ENCODE data around the gene GNG12. TPM values are rescaled to one million over a fixed set of nuclear protein-coding genes. Genes with fewer than 3 reads are reported as not detected.

GNG12 gene
- total RNA-seq, 4 donors from 2014 or later: 17.9 to 24.5 (median 22.1) TPM

DNA sequence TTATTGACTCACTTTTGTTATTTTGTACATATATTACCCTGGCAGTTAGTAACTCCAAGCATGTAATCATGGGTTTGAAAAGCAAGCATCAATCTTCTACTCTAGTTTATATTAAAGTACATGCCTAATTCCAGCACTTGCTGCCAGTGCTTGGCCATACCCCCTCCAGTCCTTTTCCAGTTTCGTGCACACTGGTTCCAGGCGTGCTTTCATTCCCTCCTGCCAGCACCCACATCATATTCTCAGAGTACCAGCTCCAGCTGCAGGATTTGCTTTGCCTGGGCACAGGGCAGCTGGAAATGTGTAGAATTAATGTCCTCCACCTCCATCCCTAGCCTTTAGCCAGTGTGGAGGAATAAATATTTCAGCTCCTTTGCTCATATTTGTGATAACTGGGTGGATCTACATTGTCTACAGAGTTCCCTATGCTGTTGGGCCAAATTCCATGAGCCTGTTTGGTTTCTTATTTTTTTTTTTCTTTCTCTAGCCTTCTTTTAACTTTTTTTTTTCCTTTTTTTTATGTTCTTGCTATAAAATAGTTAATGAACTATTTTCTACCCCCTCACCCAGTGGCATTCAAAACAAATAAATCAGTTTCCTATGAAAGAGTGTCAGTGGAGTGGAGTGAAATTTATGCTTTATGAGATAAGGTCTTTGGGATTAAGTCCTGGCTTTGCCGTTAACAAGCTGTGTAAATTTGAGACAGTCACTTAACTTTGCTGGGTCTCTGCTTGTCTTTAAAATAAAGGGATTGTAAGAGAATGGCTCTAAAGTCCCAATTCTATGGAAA is 2.6 kb upstream of the GNG12 start:
- in situ Hi-C loops (cut with MboI; ENCODE audit: low sequenced_read_pairs in 4 of 4) (no loop called here), intact Hi-C loops (cut with DNase I; ENCODE audit: low total_unique reads) (loop anchor here (10.0 kb wide), 1 partner anchor 301 kb away; no protein-coding TSS in a partner anchor)
- no peak overlapping the region for H3K27ac ChIP-seq
- no peak overlapping the region for H3K4me3 ChIP-seq
- no peaks in the 10 kb centered on the region for H3K9me3 ChIP-seq
- DNase-seq (no peak), ATAC-seq (no peak)
- no peaks in the 10 kb centered on the region for H3K27me3 ChIP-seq
- H3K36me3 ChIP-seq: no peaks in the 10 kb centered on the region
- TF ChIP-seq POLR2A (IDR thresholded peaks at IDR 0.05): no peak
- TF ChIP-seq, protein P1, sequence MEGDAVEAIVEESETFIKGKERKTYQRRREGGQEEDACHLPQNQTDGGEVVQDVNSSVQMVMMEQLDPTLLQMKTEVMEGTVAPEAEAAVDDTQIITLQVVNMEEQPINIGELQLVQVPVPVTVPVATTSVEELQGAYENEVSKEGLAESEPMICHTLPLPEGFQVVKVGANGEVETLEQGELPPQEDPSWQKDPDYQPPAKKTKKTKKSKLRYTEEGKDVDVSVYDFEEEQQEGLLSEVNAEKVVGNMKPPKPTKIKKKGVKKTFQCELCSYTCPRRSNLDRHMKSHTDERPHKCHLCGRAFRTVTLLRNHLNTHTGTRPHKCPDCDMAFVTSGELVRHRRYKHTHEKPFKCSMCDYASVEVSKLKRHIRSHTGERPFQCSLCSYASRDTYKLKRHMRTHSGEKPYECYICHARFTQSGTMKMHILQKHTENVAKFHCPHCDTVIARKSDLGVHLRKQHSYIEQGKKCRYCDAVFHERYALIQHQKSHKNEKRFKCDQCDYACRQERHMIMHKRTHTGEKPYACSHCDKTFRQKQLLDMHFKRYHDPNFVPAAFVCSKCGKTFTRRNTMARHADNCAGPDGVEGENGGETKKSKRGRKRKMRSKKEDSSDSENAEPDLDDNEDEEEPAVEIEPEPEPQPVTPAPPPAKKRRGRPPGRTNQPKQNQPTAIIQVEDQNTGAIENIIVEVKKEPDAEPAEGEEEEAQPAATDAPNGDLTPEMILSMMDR (IDR thresholded peaks at IDR 0.05 in 4 of 5, conservative IDR thresholded peaks at IDR 0.05 in 1 of 5): no peak
- peaks cover 14 to 20% of the 10 kb centered on the region in 2 donors for H3K4me1 ChIP-seq

DNA sequence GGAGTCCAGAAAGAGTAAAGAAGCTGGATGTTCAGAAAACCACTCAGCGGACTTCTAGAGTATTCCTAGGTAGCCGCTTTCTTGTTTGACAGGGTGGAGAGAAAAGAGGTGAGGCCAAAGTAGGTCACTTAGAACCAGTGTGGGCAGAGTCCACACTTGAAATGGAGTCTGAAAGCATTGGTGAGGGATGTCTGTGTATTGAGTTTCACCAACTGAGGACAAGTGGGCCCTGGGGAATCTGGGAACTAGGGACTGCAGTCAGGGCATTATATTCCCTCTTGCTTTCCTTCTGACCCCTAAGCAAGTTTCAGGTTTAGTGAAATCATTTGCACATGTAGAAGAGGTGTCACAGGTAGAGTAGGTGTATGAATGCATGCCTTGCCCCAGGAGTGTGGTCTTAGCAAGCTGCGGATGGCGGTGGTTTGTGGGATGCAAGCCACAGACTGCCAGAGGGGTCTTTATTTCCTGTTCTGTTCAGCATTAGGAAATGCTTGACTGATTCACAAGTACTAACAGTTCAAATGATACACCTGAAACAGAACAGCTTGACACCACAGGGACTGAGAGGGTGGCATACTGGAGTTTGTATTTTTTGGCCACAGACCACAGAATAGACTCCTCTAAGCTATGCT is 1.1 kb upstream of the GNG12 start:
- ATAC-seq (no peak), DNase-seq (no peak)
- peak overlapping the region in 1 of 4 donors; percentile 82 for H3K27ac ChIP-seq
- H3K4me1 ChIP-seq: peaks cover 19 to 20% of the 10 kb centered on the region in 2 donors
- TF ChIP-seq, protein P1 (IDR thresholded peaks at IDR 0.05 in 4 of 5, conservative IDR thresholded peaks at IDR 0.05 in 1 of 5): no peak
- no peak for TF ChIP-seq POLR2A (IDR thresholded peaks at IDR 0.05)
- in situ Hi-C loops (cut with MboI; ENCODE audit: low sequenced_read_pairs in 4 of 4) (no loop called here), intact Hi-C loops (cut with DNase I; ENCODE audit: low total_unique reads) (loop anchor here (5.0 to 10.0 kb wide), 3 partner anchors 67 to 398 kb away; partner anchors contain the start of gene WLS)
- no peaks in the 10 kb centered on the region for H3K9me3 ChIP-seq
- no peaks in the 10 kb centered on the region for H3K27me3 ChIP-seq
- no peaks in the 10 kb centered on the region for H3K36me3 ChIP-seq
- H3K4me3 ChIP-seq: no peak overlapping the region

DNA sequence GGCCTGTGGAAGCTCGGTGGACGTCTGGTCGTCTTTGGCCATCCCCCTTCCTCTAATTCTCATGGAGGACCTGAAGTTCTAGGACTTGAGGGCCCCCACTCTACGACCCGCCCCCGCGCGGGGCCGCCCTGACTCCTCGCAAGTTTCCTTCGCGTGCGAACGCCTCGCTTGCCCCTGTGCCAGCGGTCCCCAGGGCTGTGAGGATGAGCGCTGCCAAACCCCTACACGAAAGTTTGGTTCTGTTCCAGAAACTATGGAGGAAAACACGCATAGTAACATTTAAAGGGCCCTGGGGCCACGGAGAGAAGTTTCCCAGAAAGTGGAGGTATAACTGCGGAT is 304 bp upstream of the GNG12 start:
- H3K4me3 ChIP-seq: peak overlapping the region; percentile 63 to 81 (median 77)
- in situ Hi-C loops (cut with MboI; ENCODE audit: low sequenced_read_pairs in 4 of 4) (no loop called here), intact Hi-C loops (cut with DNase I; ENCODE audit: low total_unique reads) (loop anchor here (2.0 to 10.0 kb wide), 4 partner anchors 66 to 399 kb away; partner anchors contain the start of gene WLS)
- no peaks in the 10 kb centered on the region for H3K9me3 ChIP-seq
- DNase-seq (no peak), ATAC-seq (peak in 1 of 2 donors; percentile 7)
- TF ChIP-seq, protein P1 (IDR thresholded peaks at IDR 0.05 in 4 of 5, conservative IDR thresholded peaks at IDR 0.05 in 1 of 5): no peak
- TF ChIP-seq POLR2A (IDR thresholded peaks at IDR 0.05): no peak
- H3K36me3 ChIP-seq: no peaks in the 10 kb centered on the region
- peaks cover 19 to 20% of the 10 kb centered on the region in 2 donors for H3K4me1 ChIP-seq
- H3K27me3 ChIP-seq: no peaks in the 10 kb centered on the region
- peak overlapping the region; percentile 77 to 86 (median 82) for H3K27ac ChIP-seq

DNA sequence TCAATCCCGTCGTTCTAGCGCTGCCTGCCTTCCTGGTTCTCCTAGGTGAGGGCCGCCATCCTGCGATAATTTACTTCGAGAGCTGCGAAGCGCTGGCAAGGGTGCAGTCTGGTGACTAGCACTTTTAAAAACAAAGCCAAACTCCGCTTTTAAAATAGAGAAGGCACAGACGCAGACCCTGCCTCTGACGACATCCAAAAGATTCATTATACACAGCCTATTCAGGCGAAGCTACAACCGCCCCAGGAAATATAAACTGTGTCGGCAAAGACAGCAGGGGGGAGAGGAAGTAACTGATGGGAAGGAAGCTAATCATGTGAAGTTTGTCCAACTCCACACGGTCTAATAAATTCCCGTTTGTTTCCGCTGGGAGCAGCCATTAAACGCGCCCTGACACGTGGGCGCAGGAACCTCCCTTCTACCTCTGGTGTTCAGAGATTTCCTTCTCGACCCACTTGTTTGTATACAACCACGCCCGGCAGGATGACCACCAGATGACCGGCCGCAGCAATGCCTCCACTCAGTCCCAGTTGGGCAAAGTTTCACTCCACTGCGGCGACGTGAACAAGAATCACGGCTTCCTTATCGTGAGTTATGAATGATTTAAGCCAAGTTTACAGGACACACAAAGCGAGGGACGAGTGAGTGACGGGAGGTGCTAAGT is 1.3 kb downstream of the GNG12 start:
- peak; percentile 50 to 60 for DNase-seq
- H3K36me3 ChIP-seq: no peaks in the 10 kb centered on the region
- H3K27me3 ChIP-seq: no peaks in the 10 kb centered on the region
- H3K4me3 ChIP-seq: peak overlapping the region; percentile 63 to 81 (median 77)
- in situ Hi-C loops (cut with MboI; ENCODE audit: low sequenced_read_pairs in 4 of 4): no loop called here
- ATAC-seq: peak; percentile 71 to 79
- intact Hi-C loops (cut with DNase I; ENCODE audit: low total_unique reads): loop anchor here (2.0 to 10.0 kb wide), 4 partner anchors 65 to 400 kb away; partner anchors contain the start of gene WLS
- peak; percentile 21 to 59 for TF ChIP-seq POLR2A (IDR thresholded peaks at IDR 0.05)
- TF ChIP-seq, protein P1 (IDR thresholded peaks at IDR 0.05 in 4 of 5, conservative IDR thresholded peaks at IDR 0.05 in 1 of 5): peak in 1 of 5 experiments; percentile 10
- H3K4me1 ChIP-seq: peaks cover 19 to 20% of the 10 kb centered on the region in 2 donors
- H3K9me3 ChIP-seq: no peaks in the 10 kb centered on the region
- H3K27ac ChIP-seq: peak overlapping the region; percentile 77 to 86 (median 82)
